NOMO-1 treated with DMSO at 0.1 percent for 48 hours (cell line): ENCODE measurements around the gene PLEKHA6.
A peak's percentile ranks its signal among the peaks of the same experiment; 100 is the strongest.

Experiments used
- DNase-seq: peaks from one replicate; lab custom pipeline; 2025; ENCODE audit not compliant: unreplicated experiment; lab: John Stamatoyannopoulos, UW

Gene PLEKHA6

GRCh38 chr1:204285436-204286305, 74.1 kb downstream of the PLEKHA6 start:
- no peak for DNase-seq

- no peak for DNase-seq
Observed at GRCh38 chr1:204284929-204285328, 74.8 kb downstream of the PLEKHA6 start.

GRCh38 chr1:204283711-204284651, 75.7 kb downstream of the PLEKHA6 start:
- no peak for DNase-seq

GRCh38 chr1:204282761-204283221, 76.9 kb downstream of the PLEKHA6 start:
- no peak for DNase-seq

- no peak for DNase-seq
Observed at GRCh38 chr1:204280099-204280961, 79.4 kb downstream of the PLEKHA6 start.

- DNase-seq = peak; percentile 59
Observed at GRCh38 chr1:204278958-204279357, 80.8 kb downstream of the PLEKHA6 start.

GRCh38 chr1:204278251-204278650, 81.5 kb downstream of the PLEKHA6 start:
- DNase-seq = peak; percentile 21

GRCh38 chr1:204277563-204278219, 82.0 kb downstream of the PLEKHA6 start:
- DNase-seq = no peak

GRCh38 chr1:204275695-204276370, 83.9 kb downstream of the PLEKHA6 start:
- no peak for DNase-seq

- no peak for DNase-seq
Observed at GRCh38 chr1:204274446-204274845, 85.3 kb downstream of the PLEKHA6 start.

GRCh38 chr1:204272505-204272904, 87.2 kb downstream of the PLEKHA6 start:
- DNase-seq = peak; percentile 74

GRCh38 chr1:204271970-204272369, 87.8 kb downstream of the PLEKHA6 start:
- DNase-seq = no peak

GRCh38 chr1:204268101-204268500, 91.6 kb downstream of the PLEKHA6 start:
- DNase-seq = no peak

GRCh38 chr1:204267191-204267601, 92.5 kb downstream of the PLEKHA6 start:
- DNase-seq = no peak

GRCh38 chr1:204266504-204267034, 93.2 kb downstream of the PLEKHA6 start:
- no peak for DNase-seq

- DNase-seq = no peak
Observed at GRCh38 chr1:204265665-204266064, 94.1 kb downstream of the PLEKHA6 start.

- no peak for DNase-seq
Observed at GRCh38 chr1:204264805-204265204, 94.9 kb downstream of the PLEKHA6 start.

GRCh38 chr1:204263254-204263910, 96.3 kb downstream of the PLEKHA6 start:
- no peak for DNase-seq
